HG03103 (cell line): ENCODE data around the gene TRMT1.

ENCODE experiments used
- ATAC-seq: cut with Tn5 transposase; IDR thresholded peaks from one replicate; pipeline ENCODE4 v1.9.1; 2021; ENCODE audit warnings: low read depth; ENCODE audit not compliant: unreplicated experiment

The TRMT1 gene

DNA sequence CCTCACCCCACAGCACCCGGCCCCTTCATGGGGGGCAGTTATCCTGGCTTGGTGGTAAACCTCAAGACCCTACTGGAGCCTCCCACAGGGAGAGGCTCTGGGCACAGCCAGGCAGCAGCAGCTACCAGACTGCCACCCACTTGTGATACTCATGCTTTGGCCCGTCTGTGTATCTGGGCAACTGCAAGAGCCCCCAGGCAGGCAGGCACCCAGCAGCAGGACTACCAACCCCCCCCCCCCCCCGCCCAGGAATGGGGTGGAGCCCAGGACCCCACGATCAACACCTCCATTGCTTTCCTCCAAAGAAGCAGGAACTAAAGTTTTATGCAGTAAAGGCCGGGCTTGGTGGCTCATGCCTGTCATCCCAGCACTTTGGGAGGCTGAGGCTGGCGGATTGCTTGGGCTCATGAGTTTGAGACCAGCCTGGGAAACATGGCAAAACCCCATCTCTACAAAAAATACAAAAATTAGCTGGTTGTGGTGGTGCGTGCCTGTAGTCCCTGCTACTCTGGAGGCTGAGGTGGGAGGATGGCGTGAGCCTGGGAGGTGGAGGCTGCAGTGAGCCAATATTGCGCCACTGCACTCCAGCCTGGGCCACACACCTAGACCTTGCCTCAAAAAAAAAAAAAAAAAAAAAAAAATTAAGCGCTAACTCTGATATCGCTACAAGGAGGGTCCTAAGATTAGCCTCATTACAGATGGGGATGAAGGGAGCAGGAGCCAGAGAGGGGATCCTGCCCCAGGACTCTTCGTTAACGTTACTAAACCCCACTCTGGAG lies 12.8 kb downstream of the TRMT1 start:
- ATAC-seq, result no peak

DNA sequence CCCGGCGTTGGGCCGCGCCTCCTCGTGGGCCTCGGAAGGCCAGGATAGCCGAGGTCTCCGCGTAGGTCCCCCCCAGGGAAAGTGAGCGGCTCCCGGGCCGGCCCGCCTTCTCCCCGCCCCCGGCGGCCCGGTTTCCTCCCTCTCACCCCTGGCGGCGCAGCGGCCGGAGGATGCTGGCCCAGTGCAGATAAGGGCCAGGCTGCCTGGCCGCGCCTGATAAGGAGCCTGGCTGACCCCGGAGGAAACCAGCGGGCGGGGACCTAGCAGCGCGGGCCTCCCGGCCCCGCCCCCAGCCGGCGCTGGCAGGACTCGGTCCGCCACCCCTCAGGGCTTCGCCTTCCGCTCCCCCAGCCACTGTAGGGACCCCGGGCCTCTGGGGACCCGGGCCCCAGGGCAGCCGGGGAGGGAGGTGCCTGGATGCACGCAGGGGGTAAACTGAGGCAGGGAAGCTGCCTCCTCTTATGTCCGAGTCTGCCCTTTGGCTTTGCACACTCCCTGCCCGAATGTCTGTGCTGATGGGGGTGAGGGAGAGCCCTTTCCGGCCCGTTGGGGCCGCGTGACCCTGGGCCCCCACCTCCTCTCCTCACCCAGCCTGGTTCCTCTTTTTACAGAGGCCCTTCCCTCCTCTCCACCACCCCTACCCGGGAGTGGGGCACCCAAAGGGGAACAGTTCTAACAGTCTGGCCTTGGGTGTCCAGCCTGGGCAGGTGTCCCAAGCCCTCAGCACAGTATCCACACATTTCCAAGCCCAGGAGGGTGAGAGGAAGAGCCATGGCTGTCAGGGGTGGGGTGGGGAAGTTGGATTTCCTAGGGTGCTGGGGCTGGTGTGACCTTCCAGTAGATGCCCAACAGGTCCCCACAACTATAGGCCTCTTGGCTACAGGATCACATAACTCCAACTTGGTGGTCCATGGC lies 13.6 kb downstream of the TRMT1 start, which contains the start of gene LYL1:
Gene LYL1 (minus strand): TSS at position 193 of the 915 bp plus-strand sequence. CDS start 1,687 bp downstream, outside the sequence.
- no peak for ATAC-seq

DNA sequence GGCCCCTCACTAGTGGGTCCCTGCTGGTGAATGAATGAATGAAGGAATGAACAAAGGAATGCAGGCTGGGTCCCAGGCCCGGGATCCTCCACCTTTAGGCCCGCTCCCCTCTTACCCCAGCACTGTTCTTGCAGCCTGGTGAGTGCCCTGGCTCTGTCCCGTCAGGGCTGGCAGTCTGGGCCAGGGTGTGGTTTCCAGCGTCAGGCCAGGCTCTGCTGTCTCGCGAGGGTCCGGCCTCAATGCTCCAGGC lies 14.2 kb downstream of the TRMT1 start:
- no peak for ATAC-seq

DNA sequence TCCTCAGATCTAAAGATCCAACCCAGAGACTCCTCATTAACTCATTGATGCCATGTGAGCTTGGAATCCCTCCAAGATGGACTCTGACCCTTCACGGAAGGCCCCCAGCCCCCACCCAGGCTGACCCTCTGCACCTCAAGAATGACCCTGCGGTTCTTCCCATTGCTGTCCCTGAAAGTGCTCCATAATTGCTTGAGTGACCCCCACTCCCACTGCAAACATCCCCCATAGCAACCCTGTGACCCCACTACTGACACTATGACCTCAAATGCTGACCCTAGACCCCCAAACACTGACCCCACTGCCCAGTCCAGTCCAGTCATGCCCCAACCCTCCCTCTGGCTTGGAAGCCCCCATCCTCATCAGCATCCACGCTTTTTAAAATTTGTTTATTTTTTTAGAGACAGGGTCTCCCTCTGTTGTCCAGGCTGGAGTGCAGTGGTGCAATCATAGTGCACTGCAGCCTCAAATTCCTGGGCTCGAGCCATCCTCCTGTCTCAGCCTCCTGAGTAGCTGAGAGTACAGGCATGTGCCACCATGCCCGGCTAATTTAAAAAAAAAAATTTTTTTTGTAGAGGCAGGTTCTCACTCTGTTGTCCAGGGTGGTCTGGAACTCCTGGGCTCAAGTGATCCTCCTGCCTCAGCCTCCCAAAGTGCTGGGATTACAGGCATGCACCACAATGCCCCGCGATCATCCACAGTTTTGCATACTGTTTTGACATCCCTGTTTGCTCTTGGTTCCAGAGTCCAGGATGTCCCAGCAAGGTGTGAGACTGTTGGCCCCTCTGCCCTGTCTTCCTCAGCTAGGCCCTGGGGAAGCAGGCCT lies 14.7 kb downstream of the TRMT1 start:
- no peak for ATAC-seq

DNA sequence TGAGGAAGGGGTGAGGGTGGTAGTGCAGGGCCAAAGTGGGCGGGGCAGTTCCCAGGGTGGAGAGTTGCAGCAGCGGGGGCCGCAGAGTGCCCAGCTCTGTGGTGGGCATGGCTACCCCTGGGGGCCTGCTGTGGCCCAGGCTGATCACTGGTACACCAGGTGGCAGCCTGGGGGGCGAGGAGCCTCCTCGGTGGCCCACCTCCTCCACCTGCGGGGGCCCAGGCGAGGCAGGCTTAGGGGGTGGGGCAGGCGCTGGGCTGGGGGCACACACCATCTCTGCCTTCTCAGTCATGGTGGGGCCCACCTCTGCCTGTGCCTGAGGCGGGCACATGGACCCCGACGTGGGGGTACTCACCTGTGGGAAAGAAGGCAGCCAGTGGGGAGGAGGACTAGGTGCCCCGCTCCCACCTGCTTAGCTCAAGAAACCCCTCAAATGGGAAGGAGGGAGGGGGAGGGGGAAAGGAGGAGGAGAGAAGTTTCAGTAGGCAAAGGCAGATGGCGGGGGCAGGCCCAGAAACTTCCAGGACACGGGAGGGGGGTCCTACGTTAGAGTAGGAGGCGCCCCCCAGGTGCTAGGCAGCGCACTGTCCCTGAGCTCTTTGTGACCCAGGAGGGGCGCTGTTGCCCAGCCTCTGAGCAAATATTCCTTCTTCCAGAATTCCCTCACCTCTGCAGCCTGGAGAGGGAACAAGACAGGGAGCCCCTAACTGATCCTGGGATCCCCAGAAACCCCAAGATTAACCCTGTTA lies 15.5 kb downstream of the TRMT1 start:
- ATAC-seq, result no peak

DNA sequence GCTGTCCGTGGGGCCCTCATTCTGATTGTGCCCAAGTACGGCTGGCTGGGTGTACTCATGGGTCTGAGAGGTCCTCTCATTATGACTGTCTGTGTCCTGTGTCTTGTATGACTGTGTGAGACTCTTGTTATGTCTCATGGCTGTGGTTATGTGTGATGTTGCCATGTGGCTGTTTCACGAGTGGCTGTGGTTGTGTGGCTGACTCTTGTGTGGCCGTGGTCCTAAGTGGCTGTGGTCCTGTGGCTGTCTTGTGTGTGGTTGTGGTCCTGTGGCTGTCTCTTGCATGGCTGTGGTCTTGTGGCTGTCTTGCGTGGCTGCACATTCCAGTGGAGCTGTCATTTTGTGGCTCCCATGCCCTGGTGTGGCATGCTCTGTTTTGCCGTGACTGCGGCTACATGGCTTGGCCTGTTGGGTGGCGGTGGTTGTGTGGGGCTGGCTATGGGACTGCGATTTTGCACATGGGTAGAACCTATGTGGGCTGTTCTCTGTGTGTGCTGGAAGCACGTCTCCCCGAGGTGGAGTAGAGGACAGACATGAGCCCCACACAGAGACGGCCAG lies 16.4 kb downstream of the TRMT1 start:
- no peak for ATAC-seq

DNA sequence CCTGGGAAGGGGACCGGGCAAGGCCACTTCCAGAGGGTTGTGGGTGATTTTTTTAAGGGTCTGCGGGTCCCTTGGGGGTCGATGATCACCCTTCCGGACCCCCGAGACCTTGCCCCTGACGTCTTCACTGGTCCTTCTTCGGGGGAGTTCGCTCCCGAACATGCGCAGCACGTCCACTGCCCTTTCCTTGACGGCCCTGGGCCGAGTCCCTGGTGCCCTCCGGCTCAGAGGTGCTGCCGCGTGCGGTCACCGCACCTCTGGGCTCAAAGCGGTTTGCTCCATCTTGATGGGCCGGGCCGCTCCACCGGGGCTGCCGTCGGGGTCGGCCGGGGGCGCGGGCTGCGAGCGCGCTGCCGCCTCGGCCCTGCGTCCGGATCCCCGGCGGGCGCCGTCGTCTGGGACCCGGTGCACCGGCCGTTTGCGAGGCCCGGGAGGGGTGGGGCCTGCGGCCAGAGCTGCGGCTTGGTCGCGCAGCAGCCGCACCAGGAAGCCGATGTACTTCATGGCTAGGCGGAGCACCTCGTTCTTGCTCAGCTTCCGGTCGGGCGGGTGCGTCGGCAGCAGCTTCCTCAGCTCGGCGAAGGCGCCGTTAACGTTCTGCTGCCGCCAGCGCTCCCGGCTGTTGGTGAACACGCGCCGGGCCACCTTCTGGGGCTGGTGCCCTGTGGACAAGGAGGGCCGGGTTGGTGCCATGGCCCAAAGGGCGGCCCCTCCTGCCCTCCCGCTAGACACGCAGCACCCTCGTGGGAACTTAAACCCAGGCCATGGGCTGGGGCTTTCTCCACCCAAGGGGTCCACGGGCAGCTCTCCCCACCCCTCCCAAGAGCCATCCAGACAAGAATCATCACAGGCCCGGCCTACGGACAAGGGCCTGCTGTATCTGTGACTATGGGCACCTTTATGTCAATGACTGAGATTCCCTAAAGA lies 17.2 kb downstream of the TRMT1 start:
- ATAC-seq, result no peak

DNA sequence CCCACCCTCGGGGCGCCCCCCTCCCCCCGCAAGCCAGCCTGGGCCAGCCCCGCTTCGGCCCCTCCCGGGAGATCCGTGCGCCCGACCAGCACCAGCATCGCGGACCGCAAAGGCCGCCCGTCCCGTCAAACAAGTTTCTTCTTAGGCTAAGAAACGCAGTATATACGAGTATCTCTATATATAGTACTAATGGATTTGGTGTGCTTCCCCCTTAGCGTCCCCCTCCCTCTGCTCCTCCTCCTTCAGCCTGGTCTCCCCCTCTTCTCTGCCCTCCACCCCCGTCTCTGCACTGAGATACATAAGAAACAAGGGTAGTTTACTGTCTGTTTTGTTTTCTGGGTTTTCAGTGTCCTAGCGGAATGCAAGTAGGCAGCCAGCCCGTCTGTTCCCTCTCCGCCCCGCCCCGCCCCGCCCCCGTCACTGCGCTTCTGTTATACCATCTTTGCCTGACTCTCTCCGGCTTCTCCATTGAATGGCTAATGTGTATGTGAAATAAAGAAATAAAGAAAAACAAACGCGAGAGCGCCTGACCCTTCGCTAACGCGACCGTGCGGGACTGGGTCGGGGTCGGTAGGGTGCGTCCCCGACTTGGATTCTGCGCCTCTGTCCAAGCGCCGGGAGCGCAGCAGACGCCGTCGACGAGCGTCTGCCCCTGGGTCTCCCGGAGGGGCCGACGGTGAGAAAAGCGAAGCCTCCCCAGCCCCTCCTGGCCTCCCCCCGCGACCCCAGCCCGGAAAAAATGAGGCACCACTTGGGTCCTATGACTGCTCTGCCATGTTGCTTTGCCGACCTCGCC lies 18.1 kb downstream of the TRMT1 start:
- no peak for ATAC-seq

DNA sequence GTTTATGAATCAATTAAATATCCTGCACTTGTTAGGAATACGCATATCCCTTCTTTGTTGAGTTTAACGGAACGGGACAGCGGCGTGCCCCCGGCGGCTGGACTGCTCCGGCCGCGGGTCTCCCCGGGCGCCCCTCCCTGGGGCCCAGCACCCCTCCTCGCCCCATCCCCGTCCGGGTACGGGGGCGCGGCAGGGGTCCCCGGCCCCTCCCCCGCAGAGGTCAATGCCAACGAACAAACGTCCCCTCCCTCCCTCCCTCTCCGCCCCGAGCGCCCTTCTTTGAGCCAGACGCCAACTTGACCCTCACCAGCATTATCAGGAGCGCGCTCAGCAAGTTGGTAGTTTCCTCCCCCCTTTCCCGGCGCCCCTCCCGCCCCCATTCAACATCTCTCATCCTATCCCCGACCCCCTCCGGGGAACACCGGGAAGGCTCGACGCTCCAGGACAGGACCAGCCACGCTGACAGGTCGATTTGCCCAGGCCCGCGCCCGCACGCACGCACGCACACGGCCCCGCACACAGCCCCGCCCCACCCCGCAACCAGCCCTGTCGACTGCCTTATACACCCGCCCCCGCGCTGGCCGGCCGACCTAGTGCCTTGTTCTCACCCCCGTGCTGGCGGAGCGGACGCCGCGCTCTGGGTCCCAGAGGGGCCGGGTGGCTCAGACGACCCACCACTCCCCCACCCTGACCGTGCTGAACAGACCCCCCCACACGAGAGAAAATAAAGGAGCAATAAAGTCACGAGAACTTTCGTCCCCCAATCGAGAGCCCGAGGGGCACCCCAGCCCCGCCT lies 18.9 kb downstream of the TRMT1 start:
- ATAC-seq, result no peak

DNA sequence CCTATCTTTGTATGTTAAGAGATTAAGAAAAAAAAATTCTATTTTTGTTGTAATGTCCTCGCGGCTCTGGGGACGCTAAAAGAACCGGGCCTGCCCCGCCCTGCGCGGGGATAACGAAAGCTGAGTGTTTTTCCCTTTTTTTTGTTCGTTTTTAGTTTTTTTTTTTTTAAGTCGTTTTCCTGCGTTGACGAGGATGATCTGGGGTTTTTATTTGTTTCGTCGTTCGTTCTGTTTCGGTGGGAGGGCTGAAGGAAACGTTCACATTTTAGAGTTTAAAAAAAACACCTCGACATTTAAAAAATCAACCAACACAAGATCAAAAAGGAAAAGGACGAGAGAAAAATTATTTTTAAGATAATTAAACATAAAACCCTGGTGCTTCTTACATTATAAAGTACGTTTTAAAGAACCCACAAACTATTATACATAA lies 19.5 kb downstream of the TRMT1 start:
- no peak for ATAC-seq

DNA sequence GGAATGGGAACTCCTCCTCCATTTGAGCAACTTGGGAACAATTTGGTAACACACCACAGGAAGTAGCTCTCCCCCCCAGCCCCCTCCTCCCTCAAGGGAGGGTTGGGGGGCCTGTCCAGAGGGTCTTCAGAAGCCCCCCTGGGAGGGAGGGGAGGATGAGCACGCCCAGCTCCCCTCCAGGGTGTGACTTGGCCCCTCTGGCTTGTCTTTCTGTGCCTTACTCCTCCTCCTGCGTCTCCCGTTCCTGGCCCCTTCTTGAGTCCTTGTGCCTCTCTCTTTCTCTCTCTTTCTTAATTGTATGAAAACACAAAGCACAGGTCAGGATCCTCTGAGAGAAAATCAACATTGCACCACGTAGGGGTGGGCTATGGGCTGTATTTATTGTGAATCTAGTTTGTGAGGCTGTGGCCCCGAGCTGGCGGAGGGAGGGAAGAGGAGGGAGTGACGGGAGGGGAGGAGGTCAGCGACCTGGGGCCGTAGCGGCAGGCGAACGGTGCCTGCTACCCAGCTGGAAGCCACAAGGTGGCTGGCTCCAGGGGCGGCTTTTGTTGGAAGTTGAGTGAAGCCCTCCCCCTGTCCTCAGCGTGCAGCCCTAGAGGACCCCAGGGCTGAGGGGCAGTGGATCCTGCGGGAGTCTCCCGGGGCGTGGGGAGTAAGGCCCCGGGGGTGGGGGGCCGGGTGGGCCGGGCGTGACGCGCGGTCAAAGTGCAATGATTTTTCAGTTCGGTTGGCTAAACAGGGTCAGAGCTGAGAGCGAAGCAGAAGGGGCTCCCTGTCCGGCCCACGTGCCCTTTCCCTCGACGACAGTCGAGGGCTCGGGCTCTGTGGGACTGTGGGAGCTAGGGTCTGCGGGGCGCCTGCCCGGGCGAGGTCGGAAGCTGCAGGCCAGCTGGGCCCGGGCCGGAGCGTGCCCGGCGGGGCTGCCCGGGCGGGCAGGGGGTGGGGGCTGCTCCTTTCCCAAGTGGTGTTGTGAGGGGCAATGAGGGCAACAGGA lies 20.3 kb downstream of the TRMT1 start:
- no peak for ATAC-seq

DNA sequence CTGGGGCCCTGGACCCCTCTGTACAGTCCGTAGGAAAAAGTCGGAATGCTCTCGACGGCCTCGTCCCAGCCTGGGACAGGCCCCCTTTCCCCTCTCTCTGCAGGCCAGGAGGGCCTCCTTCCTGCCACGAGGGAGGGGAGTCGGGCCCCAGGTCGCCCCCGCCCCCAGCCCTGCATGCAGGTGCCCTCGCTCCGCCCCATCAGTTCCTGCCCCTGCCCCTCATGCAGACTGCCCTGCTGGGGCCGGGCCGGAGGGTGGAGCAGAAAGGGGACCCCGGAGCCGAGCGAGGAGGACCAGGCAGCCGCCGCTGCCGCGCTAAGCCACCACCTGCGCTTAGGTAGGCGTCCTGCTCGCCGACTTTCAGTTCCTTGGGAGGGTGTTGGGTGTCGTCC lies 21.2 kb downstream of the TRMT1 start:
- no peak for ATAC-seq

DNA sequence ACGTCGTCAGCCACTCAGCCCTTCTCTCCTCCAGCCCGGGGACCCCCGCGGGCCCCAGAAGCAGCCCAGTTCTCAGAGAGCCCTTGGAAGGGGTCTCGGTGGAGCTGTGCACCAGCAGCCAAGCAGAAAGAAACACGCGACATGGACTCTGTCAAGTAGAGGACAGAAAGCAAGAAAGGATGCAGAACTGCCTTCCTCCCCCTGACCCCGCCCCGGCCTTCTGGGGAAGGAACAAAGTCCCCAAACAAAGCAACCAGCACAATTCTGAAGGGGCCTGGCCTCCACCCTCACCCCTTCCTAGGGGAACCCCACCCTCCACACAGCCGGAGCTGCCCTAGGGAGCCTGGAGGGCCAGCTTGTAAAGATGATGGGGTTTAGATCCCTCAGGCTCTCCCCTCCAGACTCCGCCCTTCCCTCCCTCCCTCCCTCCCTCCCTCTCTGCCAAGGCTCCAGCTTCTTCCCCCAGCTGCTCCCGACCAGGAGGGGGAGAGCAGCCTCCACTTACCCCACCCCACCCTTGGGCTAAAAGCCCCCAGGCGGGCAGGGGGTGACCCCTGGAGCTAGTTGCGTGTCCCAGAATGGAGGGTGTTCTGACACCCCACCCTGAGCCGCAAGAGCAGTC lies 21.7 kb downstream of the TRMT1 start:
- no peak for ATAC-seq

DNA sequence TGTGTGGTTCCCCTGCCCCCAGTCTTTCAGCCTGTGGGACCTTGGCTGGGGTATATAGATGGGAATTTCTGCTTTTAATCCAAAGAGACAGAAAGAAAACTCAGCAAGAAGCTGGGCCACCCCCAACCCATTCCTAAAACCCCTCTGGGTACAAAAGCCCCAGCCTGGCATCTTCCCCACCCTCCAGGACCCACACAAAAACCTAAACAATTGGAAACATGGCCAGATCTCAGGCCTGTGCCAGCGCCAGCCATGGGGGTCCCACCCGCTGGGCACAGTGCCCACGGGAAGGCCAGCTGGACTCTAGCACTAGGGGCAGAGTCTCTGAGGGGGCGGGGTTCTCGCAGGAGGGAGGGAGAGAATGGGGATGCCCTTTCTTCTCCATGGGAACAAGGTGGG lies 22.4 kb downstream of the TRMT1 start:
- ATAC-seq, result no peak

DNA sequence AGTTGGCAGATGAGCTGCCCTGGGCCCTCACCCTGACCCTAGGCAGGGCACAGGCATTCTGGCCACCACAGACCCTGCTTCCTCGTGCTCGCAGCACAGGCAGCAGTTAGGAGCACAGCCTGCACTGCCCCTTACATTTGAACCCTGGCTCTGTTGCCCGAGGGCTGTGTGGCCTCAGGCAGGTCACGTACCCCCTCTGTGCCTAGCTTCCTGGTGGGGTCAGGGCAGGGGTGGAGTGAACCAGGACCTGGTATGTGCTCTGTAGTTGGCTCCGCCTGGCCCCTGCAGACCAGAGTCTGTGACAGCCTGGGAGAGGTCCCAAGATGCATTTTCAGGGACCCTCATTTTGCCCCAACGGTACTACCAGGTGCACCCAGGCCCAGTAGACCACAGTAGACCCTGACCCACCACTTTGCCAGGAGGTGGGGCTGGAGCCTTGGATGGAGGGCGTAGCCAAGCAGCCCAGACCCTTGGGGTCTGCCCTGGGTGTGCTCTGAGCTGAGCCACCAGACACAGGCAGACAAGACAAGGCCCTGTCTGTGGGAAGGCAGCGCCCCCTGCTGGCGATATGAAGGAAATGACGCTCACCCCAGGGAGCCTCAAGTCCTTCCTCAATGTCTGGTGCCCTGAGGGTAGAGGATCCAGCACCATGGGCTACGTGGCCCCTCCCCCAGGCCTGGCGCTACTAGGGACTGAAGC lies 23.0 kb downstream of the TRMT1 start:
- ATAC-seq, result no peak
